Measurements from ENCODE around the gene CDK16.

CDK16 gene
- long read RNA-seq, transcript CDK16-204 (16 exons, 3,158 nt) = minor isoform, 6 of 102 reads
- long read RNA-seq, transcript CDK16-202 (16 exons, 3,144 nt) = major isoform, 71 of 102 reads
- long read RNA-seq, partial matches to known transcripts = 8 of 102 reads
- long read RNA-seq, other reads (novel, unspliced or antisense) = 17 of 102 reads

DNA sequence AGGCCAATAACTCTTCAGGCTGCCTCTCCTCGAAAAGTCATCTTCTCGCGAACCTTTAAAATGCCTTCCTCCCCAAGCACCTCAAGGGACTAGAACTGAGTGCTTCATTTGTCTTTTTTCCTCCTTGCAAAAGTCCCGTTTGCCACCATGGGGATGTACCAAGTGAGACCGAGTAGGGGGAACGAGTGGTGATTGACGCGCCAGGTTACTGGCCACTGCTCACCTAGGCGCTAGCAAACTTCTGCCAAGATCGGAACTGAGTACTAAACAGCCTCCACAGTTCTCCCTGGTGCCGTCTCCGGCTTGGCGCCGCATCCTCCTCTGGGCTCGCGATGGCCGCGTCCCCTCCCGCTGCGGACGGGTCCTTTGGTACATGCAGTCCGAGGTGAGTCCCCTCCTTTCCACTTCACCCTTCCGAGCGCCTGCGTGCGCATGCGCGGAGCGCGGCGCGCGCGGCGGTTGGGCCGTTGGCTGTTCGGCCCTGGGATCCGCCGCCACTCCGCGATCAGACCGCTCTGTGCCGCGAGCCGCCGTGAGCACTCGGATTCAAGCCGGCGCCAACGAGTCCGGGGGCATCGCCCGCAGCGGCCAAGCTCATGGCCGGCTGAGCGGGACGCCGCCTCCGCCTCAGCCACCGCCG, at the start of gene CDK16:
TSS of gene CDK16 (plus strand) at position 402 of the 640 bp plus-strand sequence. CDS start 4,877 bp downstream, outside the sequence.
- TF ChIP-seq GABPA (IDR thresholded peaks at IDR 0.05; ENCODE audit: low read depth) (no peak), POLR2AphosphoS5 (IDR thresholded peaks at IDR 0.05; ENCODE audit: low read depth) (peak; percentile 53; the same call in 1 of the 2 replicates), SPI1 (IDR thresholded peaks at IDR 0.05; ENCODE audit: borderline replicate concordance, low read depth) (no peak)
- TF ChIP-seq, protein P1, sequence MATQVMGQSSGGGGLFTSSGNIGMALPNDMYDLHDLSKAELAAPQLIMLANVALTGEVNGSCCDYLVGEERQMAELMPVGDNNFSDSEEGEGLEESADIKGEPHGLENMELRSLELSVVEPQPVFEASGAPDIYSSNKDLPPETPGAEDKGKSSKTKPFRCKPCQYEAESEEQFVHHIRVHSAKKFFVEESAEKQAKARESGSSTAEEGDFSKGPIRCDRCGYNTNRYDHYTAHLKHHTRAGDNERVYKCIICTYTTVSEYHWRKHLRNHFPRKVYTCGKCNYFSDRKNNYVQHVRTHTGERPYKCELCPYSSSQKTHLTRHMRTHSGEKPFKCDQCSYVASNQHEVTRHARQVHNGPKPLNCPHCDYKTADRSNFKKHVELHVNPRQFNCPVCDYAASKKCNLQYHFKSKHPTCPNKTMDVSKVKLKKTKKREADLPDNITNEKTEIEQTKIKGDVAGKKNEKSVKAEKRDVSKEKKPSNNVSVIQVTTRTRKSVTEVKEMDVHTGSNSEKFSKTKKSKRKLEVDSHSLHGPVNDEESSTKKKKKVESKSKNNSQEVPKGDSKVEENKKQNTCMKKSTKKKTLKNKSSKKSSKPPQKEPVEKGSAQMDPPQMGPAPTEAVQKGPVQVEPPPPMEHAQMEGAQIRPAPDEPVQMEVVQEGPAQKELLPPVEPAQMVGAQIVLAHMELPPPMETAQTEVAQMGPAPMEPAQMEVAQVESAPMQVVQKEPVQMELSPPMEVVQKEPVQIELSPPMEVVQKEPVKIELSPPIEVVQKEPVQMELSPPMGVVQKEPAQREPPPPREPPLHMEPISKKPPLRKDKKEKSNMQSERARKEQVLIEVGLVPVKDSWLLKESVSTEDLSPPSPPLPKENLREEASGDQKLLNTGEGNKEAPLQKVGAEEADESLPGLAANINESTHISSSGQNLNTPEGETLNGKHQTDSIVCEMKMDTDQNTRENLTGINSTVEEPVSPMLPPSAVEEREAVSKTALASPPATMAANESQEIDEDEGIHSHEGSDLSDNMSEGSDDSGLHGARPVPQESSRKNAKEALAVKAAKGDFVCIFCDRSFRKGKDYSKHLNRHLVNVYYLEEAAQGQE (IDR thresholded peaks at IDR 0.05; ENCODE audit: insufficient replicate concordance, low read depth) = peak; percentile 35
- TF ChIP-seq, protein P2, sequence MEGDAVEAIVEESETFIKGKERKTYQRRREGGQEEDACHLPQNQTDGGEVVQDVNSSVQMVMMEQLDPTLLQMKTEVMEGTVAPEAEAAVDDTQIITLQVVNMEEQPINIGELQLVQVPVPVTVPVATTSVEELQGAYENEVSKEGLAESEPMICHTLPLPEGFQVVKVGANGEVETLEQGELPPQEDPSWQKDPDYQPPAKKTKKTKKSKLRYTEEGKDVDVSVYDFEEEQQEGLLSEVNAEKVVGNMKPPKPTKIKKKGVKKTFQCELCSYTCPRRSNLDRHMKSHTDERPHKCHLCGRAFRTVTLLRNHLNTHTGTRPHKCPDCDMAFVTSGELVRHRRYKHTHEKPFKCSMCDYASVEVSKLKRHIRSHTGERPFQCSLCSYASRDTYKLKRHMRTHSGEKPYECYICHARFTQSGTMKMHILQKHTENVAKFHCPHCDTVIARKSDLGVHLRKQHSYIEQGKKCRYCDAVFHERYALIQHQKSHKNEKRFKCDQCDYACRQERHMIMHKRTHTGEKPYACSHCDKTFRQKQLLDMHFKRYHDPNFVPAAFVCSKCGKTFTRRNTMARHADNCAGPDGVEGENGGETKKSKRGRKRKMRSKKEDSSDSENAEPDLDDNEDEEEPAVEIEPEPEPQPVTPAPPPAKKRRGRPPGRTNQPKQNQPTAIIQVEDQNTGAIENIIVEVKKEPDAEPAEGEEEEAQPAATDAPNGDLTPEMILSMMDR (IDR thresholded peaks at IDR 0.05; ENCODE audit: insufficient read depth, low read length) = no peak
- peak within 1 kb of the TSS; percentile 71 for H3K4me3 ChIP-seq (replicated peaks; ENCODE audit: insufficient read depth, low read length)
- peak; percentile 68 to 82 for DNase-seq (ENCODE audit: low read depth in 1 of 2, low spot score in 1 of 2)
- H3K27ac ChIP-seq (replicated peaks) = peak within 1 kb of the TSS; percentile 99
- no peaks in the 10 kb centered on the region for H3K27me3 ChIP-seq (ENCODE audit: insufficient read depth, poor library complexity, severe bottlenecking)

DNA sequence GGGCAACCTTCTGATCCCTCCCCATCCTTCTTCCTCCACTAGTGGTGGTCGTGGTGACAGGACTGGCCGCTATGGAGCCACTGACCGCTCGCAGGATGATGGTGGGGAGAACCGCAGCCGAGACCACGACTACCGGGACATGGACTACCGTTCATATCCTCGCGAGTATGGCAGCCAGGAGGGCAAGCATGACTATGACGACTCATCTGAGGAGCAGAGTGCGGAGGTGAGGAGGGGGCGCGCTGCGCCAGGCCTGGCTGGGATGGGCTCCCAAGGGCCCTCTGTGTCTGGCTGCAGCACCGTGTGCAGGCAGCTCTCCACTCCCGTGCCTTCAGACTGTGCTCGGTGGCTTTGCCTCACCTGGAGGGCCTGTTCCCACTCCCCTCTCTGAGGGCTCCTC, 49.2 kb upstream of the CDK16 start:
- H3K27ac ChIP-seq (replicated peaks) = no peak overlapping the region
- H3K4me3 ChIP-seq (replicated peaks; ENCODE audit: insufficient read depth, low read length) = no peak overlapping the region
- no peak for DNase-seq (ENCODE audit: low read depth in 1 of 2, low spot score in 1 of 2)
- TF ChIP-seq, protein P2 (IDR thresholded peaks at IDR 0.05; ENCODE audit: insufficient read depth, low read length) = no peak
- no peaks in the 10 kb centered on the region for H3K27me3 ChIP-seq (ENCODE audit: insufficient read depth, poor library complexity, severe bottlenecking)

DNA sequence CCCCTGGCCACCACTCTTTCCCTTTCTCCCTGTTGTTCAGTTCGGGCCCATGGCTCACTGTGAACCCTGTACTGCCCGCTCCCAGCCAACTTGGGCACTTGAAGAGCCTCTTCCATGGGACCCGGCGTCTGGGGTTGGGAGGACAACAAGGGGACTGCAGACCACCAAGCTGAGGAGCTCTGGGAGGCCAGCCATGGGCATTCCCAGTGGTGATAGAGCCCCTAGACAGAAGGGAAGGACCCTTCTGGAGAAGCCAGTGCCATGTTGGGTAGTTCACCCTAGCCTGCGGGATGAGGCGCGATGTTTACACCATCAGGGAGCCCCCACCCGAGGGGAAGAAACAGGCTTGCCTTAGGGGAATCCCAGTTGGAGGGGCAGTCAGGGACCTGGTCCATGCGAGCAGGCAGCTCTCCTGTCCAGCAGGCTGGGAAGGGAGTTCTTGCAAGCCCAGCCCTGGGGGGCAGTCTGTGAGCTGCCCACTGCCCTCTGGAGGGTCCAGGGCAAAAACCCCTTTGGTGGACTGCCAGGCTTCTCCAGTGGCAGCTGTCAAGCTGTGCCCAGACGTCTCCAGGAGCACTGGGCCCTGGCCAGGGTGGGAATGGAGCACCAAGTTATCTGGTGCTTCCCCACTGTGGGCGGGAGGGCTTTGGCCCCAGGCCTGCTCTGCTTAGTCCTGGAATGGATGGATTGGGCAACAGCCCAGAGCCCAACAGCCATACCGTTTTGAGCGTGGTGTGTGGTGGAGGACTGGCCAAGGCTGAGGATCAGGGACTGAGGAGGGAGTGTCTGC, 48.6 kb upstream of the CDK16 start:
- TF ChIP-seq, protein P2 (IDR thresholded peaks at IDR 0.05; ENCODE audit: insufficient read depth, low read length) = no peak
- TF ChIP-seq SPI1 (IDR thresholded peaks at IDR 0.05; ENCODE audit: borderline replicate concordance, low read depth) (no peak), GABPA (IDR thresholded peaks at IDR 0.05; ENCODE audit: low read depth) (no peak), POLR2AphosphoS5 (IDR thresholded peaks at IDR 0.05; ENCODE audit: low read depth) (no peak)
- TF ChIP-seq, protein P1 (IDR thresholded peaks at IDR 0.05; ENCODE audit: insufficient replicate concordance, low read depth) = no peak
- H3K27ac ChIP-seq (replicated peaks) = no peak overlapping the region
- no peak for DNase-seq (ENCODE audit: low read depth in 1 of 2, low spot score in 1 of 2)
- no peak overlapping the region for H3K4me3 ChIP-seq (replicated peaks; ENCODE audit: insufficient read depth, low read length)
- no peaks in the 10 kb centered on the region for H3K27me3 ChIP-seq (ENCODE audit: insufficient read depth, poor library complexity, severe bottlenecking)
